Measurements from ENCODE around the gene HAUS3. TPM values are rescaled to one million over a fixed set of nuclear protein-coding genes. Genes with fewer than 3 reads are reported as not detected.
"Not testable (repeated sequence)": the region's sequence is repeated elsewhere in the genome, so short reads cannot be mapped to it uniquely, and the experiment has no call there.

The HAUS3 gene
- total and polyA plus RNA-seq, 2 donors, result 8.1 to 26.6 TPM

- no peak for DNase-seq (ENCODE audit: extremely low spot score)
- 85% methylated on average over 6 of the region's 6 CpGs for WGBS
- no peaks in the 10 kb centered on the region for H3K4me1 ChIP-seq (ENCODE audit: insufficient read depth)
- H3K4me3 ChIP-seq (ENCODE audit: low read depth, low read length), result no peak overlapping the region
- H3K27ac ChIP-seq (ENCODE audit: low read depth), result no peak overlapping the region
- H3K36me3 ChIP-seq (ENCODE audit: insufficient read depth), result no peaks in the 10 kb centered on the region
These were observed 22.6 kb downstream of the HAUS3 start for GRCh38 chr4:2219233-2219760.

- no peaks in the 10 kb centered on the region for H3K4me1 ChIP-seq (ENCODE audit: insufficient read depth)
- no peak overlapping the region for H3K4me3 ChIP-seq (ENCODE audit: low read depth, low read length)
- 84% methylated on average over 1 of the region's 1 CpG for WGBS
- no peaks in the 10 kb centered on the region for H3K36me3 ChIP-seq (ENCODE audit: insufficient read depth)
- no peak for DNase-seq (ENCODE audit: extremely low spot score)
- H3K27ac ChIP-seq (ENCODE audit: low read depth), result no peak overlapping the region
These were observed 23.5 kb downstream of the HAUS3 start for GRCh38 chr4:2218436-2218835.

- Histone ChIP-seq H3K27ac (ENCODE audit: low read depth) (no peak overlapping the region), H3K4me1 (ENCODE audit: insufficient read depth) (no peaks in the 10 kb centered on the region), H3K4me3 (ENCODE audit: low read depth, low read length) (no peak overlapping the region), H3K36me3 (ENCODE audit: insufficient read depth) (no peaks in the 10 kb centered on the region)
- WGBS, result 66% methylated on average over 3 of the region's 3 CpGs
- no peak for DNase-seq (ENCODE audit: extremely low spot score)
These were observed 24.2 kb downstream of the HAUS3 start for GRCh38 chr4:2217726-2218125.

GRCh38 chr4:2212831-2213230 lies 29.1 kb downstream of the HAUS3 start:
- no peaks in the 10 kb centered on the region for H3K36me3 ChIP-seq (ENCODE audit: insufficient read depth)
- no peak overlapping the region for H3K27ac ChIP-seq (ENCODE audit: low read depth)
- no peak overlapping the region for H3K4me3 ChIP-seq (ENCODE audit: low read depth, low read length)
- H3K4me1 ChIP-seq (ENCODE audit: insufficient read depth), result no peaks in the 10 kb centered on the region
- WGBS, result 67% methylated on average over 1 of the region's 1 CpG
- DNase-seq (ENCODE audit: extremely low spot score), result no peak

GRCh38 chr4:2202789-2203188 lies 39.1 kb downstream of the HAUS3 start:
- not testable (repeated sequence) for H3K4me3 ChIP-seq (ENCODE audit: low read depth, low read length); DNase-seq (ENCODE audit: extremely low spot score); H3K4me1 ChIP-seq (ENCODE audit: insufficient read depth); H3K27ac ChIP-seq (ENCODE audit: low read depth); H3K36me3 ChIP-seq (ENCODE audit: insufficient read depth)
- WGBS, result 100% methylated on average over 1 of the region's 1 CpG

GRCh38 chr4:2194496-2194895 lies 47.4 kb downstream of the HAUS3 start:
- no peak overlapping the region for H3K4me3 ChIP-seq (ENCODE audit: low read depth, low read length)
- H3K4me1 ChIP-seq (ENCODE audit: insufficient read depth), result no peaks in the 10 kb centered on the region
- WGBS, result 83% methylated on average over 4 of the region's 4 CpGs
- H3K36me3 ChIP-seq (ENCODE audit: insufficient read depth), result peaks cover 1% of the 10 kb centered on the region
- no peak for DNase-seq (ENCODE audit: extremely low spot score)
- no peak overlapping the region for H3K27ac ChIP-seq (ENCODE audit: low read depth)

GRCh38 chr4:2193326-2193725 lies 48.6 kb downstream of the HAUS3 start:
- 81% methylated on average over 7 of the region's 7 CpGs for WGBS
- no peak for DNase-seq (ENCODE audit: extremely low spot score)
- H3K4me3 ChIP-seq (ENCODE audit: low read depth, low read length), result no peak overlapping the region
- H3K36me3 ChIP-seq (ENCODE audit: insufficient read depth), result peaks cover 1% of the 10 kb centered on the region
- no peak overlapping the region for H3K27ac ChIP-seq (ENCODE audit: low read depth)
- no peaks in the 10 kb centered on the region for H3K4me1 ChIP-seq (ENCODE audit: insufficient read depth)

GRCh38 chr4:2186865-2187172 lies 55.1 kb downstream of the HAUS3 start:
- Histone ChIP-seq H3K4me3 (ENCODE audit: low read depth, low read length) (no peak overlapping the region), H3K27ac (ENCODE audit: low read depth) (no peak overlapping the region), H3K4me1 (ENCODE audit: insufficient read depth) (no peaks in the 10 kb centered on the region), H3K36me3 (ENCODE audit: insufficient read depth) (no peaks in the 10 kb centered on the region)
- DNase-seq (ENCODE audit: extremely low spot score), result no peak

- H3K4me3 ChIP-seq (ENCODE audit: low read depth, low read length), result no peak overlapping the region
- H3K27ac ChIP-seq (ENCODE audit: low read depth), result no peak overlapping the region
- DNase-seq (ENCODE audit: extremely low spot score), result no peak
- no peaks in the 10 kb centered on the region for H3K36me3 ChIP-seq (ENCODE audit: insufficient read depth)
- no peaks in the 10 kb centered on the region for H3K4me1 ChIP-seq (ENCODE audit: insufficient read depth)
- 49% methylated on average over 9 of the region's 9 CpGs for WGBS
These were observed 55.6 kb downstream of the HAUS3 start for GRCh38 chr4:2186133-2186864.

- H3K27ac ChIP-seq (ENCODE audit: low read depth), result no peak overlapping the region
- no peaks in the 10 kb centered on the region for H3K36me3 ChIP-seq (ENCODE audit: insufficient read depth)
- no peak overlapping the region for H3K4me3 ChIP-seq (ENCODE audit: low read depth, low read length)
- H3K4me1 ChIP-seq (ENCODE audit: insufficient read depth), result no peaks in the 10 kb centered on the region
- DNase-seq (ENCODE audit: extremely low spot score), result no peak
These were observed 58.5 kb downstream of the HAUS3 start for GRCh38 chr4:2183394-2183793.

- Histone ChIP-seq H3K4me3 (ENCODE audit: low read depth, low read length) (no peak overlapping the region), H3K36me3 (ENCODE audit: insufficient read depth) (no peaks in the 10 kb centered on the region), H3K4me1 (ENCODE audit: insufficient read depth) (no peaks in the 10 kb centered on the region), H3K27ac (ENCODE audit: low read depth) (no peak overlapping the region)
- DNase-seq (ENCODE audit: extremely low spot score), result no peak
- 91% methylated on average over 3 of the region's 3 CpGs for WGBS
These were observed 58.9 kb downstream of the HAUS3 start for GRCh38 chr4:2182994-2183393.

GRCh38 chr4:2180410-2180809 lies 61.5 kb downstream of the HAUS3 start:
- WGBS, result 84% methylated on average over 2 of the region's 2 CpGs
- H3K4me1 ChIP-seq (ENCODE audit: insufficient read depth), result no peaks in the 10 kb centered on the region
- no peaks in the 10 kb centered on the region for H3K36me3 ChIP-seq (ENCODE audit: insufficient read depth)
- H3K27ac ChIP-seq (ENCODE audit: low read depth), result no peak overlapping the region
- no peak overlapping the region for H3K4me3 ChIP-seq (ENCODE audit: low read depth, low read length)
- DNase-seq (ENCODE audit: extremely low spot score), result no peak

- Histone ChIP-seq H3K36me3 (ENCODE audit: insufficient read depth) (no peaks in the 10 kb centered on the region), H3K4me1 (ENCODE audit: insufficient read depth) (no peaks in the 10 kb centered on the region), H3K4me3 (ENCODE audit: low read depth, low read length) (no peak overlapping the region), H3K27ac (ENCODE audit: low read depth) (no peak overlapping the region)
- no peak for DNase-seq (ENCODE audit: extremely low spot score)
- WGBS, result 76% methylated on average over 7 of the region's 7 CpGs
These were observed 62.2 kb downstream of the HAUS3 start for GRCh38 chr4:2179717-2180116.

GRCh38 chr4:2178986-2179385 lies 62.9 kb downstream of the HAUS3 start:
- DNase-seq (ENCODE audit: extremely low spot score), result no peak

More at GRCh38 chr4:2178986-2179385, 62.9 kb downstream of the HAUS3 start:
- H3K36me3 ChIP-seq (ENCODE audit: insufficient read depth), result no peaks in the 10 kb centered on the region
- WGBS, result 96% methylated on average over 1 of the region's 1 CpG
- H3K27ac ChIP-seq (ENCODE audit: low read depth), result no peak overlapping the region
- H3K4me3 ChIP-seq (ENCODE audit: low read depth, low read length), result no peak overlapping the region
- no peaks in the 10 kb centered on the region for H3K4me1 ChIP-seq (ENCODE audit: insufficient read depth)

Data from urinary bladder (tissue), 4 donors.